Astrocyte of the spinal cord (primary cell): ENCODE measurements around the gene CWC27.

Experiments used
- DNase-seq: peaks from one replicate; pipeline ENCODE4 v3.0.0; 2011; ENCODE audit warnings: low read depth, low spot score
- H3K4me3 ChIP-seq: 2 replicates; pipeline ENCODE4 v1.5.1; 2011; ENCODE audit warnings: low read depth, mild to moderate bottlenecking, low read length, moderate library complexity
- CTCF ChIP-seq: IDR thresholded peaks from 2 replicates; pipeline ENCODE4 v1.5.1; 2012; ENCODE audit warnings: low read depth, mild to moderate bottlenecking, low read length, inconsistent platforms
- in situ Hi-C: cut with HindIII; loops from 2 replicates; pipeline ENCODE4 v1.10.0; 2017; ENCODE audit warnings: low sequenced_read_pairs

Gene CWC27

GRCh38 chr5:65047225-65047624 lies 278.5 kb downstream of the CWC27 start:
- DNase-seq = no peak
- TF ChIP-seq CTCF = no peak
- in situ Hi-C loops = no loop called here
- H3K4me3 ChIP-seq = no peak overlapping the region

GRCh38 chr5:65047948-65048690 lies 279.4 kb downstream of the CWC27 start:
- DNase-seq = no peak
- no peak for TF ChIP-seq CTCF
- in situ Hi-C loops = no loop called here
- no peak overlapping the region for H3K4me3 ChIP-seq

GRCh38 chr5:65050140-65050539 lies 281.4 kb downstream of the CWC27 start:
- no peak for DNase-seq

GRCh38 chr5:65050826-65051498 lies 282.2 kb downstream of the CWC27 start:
- DNase-seq = no peak
- TF ChIP-seq CTCF = no peak
- in situ Hi-C loops = no loop called here
- no peak overlapping the region for H3K4me3 ChIP-seq

More at GRCh38 chr5:65050140-65050539, 281.4 kb downstream of the CWC27 start:
- in situ Hi-C loops = no loop called here
- H3K4me3 ChIP-seq = no peak overlapping the region
- no peak for TF ChIP-seq CTCF

GRCh38 chr5:65055938-65056337 lies 287.2 kb downstream of the CWC27 start:
- in situ Hi-C loops = no loop called here
- TF ChIP-seq CTCF = no peak
- no peak overlapping the region for H3K4me3 ChIP-seq
- DNase-seq = peak; percentile 49

- no peak overlapping the region for H3K4me3 ChIP-seq
- no peak for DNase-seq
- no peak for TF ChIP-seq CTCF
- in situ Hi-C loops = no loop called here
These were observed 291.2 kb downstream of the CWC27 start for GRCh38 chr5:65059681-65060598.
